ENCODE measurements around the gene SNTB2. TPM values are rescaled to one million over a fixed set of nuclear protein-coding genes. Genes with fewer than 3 reads are reported as not detected.

Gene SNTB2
- total and polyA plus RNA-seq, 2 of the 8 experiments (the other 6 are each of a cell fraction or from before 2014, with no cell fraction given): 6.0 to 16.1 TPM

DNA sequence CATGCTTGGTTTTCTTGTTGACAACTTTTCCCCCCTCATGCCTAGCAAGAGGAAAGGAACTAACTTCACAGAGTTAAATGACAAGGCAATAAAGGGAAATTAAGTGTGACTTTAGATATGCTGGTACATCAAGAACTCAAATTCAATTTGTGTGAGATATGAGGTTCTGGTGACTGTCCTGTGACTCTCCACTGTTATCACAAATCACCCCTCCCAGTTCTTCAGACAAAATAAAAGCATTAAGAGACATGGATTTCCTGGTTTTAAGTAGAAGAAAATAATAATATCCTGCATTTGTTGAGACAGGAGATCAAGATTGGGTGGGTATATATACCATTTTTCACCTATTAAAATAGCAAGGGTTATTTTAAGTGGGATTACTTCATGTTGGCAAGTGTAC, 46.2 kb downstream of the SNTB2 start (continued):
- TF ChIP-seq NANOG (IDR thresholded peaks at IDR 0.05; ENCODE audit: insufficient read depth, low read depth, low read length, poor library complexity, severe bottlenecking): no peak
- no peak for TF ChIP-seq CBX5 (IDR thresholded peaks at IDR 0.05; ENCODE audit: low read depth, low read length)
- no peak for TF ChIP-seq CTBP2 (IDR thresholded peaks at IDR 0.05; ENCODE audit: borderline replicate concordance, insufficient read depth, insufficient read length, low read length)
